OCI-LY3 (cell line): Measurements from ENCODE around the gene MEX3B.

Experiments
- H2AFZ ChIP-seq: fragments of 200-600, 300-600 bp; shearing (Covaris generic); 2 replicates; pipeline ENCODE4 v1.6.0; 2014; ENCODE audit warnings: antibody characterized with exemption, low read depth, low read length
- H3K27ac ChIP-seq: fragments of 200-600, 300-600 bp; sonication (generic); 2 replicates; pipeline ENCODE4 v1.5.1; 2014; ENCODE audit warnings: mild to moderate bottlenecking, low read length, moderate library complexity, mixed read lengths
- H3K27me3 ChIP-seq: fragments of 200-600, 300-600 bp; sonication (generic); 2 replicates; pipeline ENCODE4 v1.6.1; 2014; ENCODE audit warnings: low read depth, low read length, mixed read lengths
- H3K36me3 ChIP-seq: fragments of 200-600, 300-600 bp; sonication (generic); replicated peaks from 2 replicates; pipeline ENCODE3; 2014; ENCODE audit warnings: low read depth, low read length, mixed read lengths
- H3K4me1 ChIP-seq: fragments of 300-600, 200-600 bp; sonication (generic); 2 replicates; pipeline ENCODE4 v1.6.1; 2014; ENCODE audit warnings: low read length, mixed read lengths
- H3K4me2 ChIP-seq: fragments of 200-600, 300-600 bp; sonication (generic); 2 replicates; pipeline ENCODE4 v1.6.1; 2014; ENCODE audit warnings: low read length, mixed read lengths
- H3K4me3 ChIP-seq: fragments of 300-600, 200-600 bp; sonication (generic); 2 replicates; pipeline ENCODE4 v1.5.1; 2014; ENCODE audit warnings: antibody characterized with exemption, mild to moderate bottlenecking, low read length, moderate library complexity
- H3K79me2 ChIP-seq: fragments of 300-600, 200-600 bp; shearing (Covaris generic); 2 replicates; pipeline ENCODE4 v1.6.1; 2014; ENCODE audit warnings: mild to moderate bottlenecking, low read length, mixed read lengths
- H3K9ac ChIP-seq: fragments of 300-600, 200-600 bp; shearing (Covaris generic); 2 replicates; pipeline ENCODE4 v1.6.0; 2014; ENCODE audit warnings: mild to moderate bottlenecking, low read length, moderate library complexity
- H3K9me3 ChIP-seq: fragments of 200-600, 300-600 bp; shearing (Covaris generic); 2 replicates; pipeline ENCODE4 v1.6.1; 2014; ENCODE audit warnings: low read length, mixed read lengths; ENCODE audit not compliant: insufficient read depth
- H4K20me1 ChIP-seq: fragments of 200-600, 300-600 bp; sonication (generic); 2 replicates; pipeline ENCODE4 v1.6.1; 2016; ENCODE audit warnings: low read length, mixed read lengths; ENCODE audit not compliant: insufficient read depth
- EZH2phosphoT487 ChIP-seq: fragments of 200-600 bp; shearing (Covaris generic); IDR thresholded peaks from 2 replicates; pipeline ENCODE4 v1.6.1; 2018; ENCODE audit warnings: antibody characterized with exemption, mixed run types, low read depth
- TF ChIP-seq, protein P1 (sequence below): fragments of 200-600, 300-600 bp; sonication (generic); IDR thresholded peaks from 2 replicates; pipeline ENCODE4 v1.5.1; 2014; ENCODE audit warnings: antibody characterized with exemption, low read length, low read depth

Gene MEX3B

DNA sequence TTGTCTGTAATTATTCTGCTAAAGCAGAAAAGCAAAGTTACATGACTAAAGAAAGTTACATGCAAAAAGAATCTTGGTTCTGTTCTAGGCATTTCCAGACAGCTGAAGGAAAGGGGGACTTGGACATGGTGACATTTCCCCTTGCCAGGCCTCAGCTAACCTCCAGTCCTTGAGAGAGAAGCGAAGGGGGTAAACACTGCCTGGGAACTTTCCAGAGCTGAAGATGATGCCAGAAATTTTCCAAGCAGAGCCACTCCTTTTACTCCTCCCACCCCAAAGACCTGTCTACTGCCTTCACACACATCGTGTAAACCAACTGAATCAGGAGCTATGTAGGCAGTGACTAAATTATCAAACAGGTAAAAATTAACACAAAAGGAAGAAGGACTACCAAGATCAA is 5.4 kb downstream of the MEX3B start:
- TF ChIP-seq EZH2phosphoT487: no peak
- TF ChIP-seq, protein P1, sequence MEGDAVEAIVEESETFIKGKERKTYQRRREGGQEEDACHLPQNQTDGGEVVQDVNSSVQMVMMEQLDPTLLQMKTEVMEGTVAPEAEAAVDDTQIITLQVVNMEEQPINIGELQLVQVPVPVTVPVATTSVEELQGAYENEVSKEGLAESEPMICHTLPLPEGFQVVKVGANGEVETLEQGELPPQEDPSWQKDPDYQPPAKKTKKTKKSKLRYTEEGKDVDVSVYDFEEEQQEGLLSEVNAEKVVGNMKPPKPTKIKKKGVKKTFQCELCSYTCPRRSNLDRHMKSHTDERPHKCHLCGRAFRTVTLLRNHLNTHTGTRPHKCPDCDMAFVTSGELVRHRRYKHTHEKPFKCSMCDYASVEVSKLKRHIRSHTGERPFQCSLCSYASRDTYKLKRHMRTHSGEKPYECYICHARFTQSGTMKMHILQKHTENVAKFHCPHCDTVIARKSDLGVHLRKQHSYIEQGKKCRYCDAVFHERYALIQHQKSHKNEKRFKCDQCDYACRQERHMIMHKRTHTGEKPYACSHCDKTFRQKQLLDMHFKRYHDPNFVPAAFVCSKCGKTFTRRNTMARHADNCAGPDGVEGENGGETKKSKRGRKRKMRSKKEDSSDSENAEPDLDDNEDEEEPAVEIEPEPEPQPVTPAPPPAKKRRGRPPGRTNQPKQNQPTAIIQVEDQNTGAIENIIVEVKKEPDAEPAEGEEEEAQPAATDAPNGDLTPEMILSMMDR: no peak
- H3K79me2 ChIP-seq: no peaks in the 10 kb centered on the region
- H3K27ac ChIP-seq: no peak overlapping the region
- peaks cover 18% of the 10 kb centered on the region for H3K4me1 ChIP-seq
- no peak overlapping the region for H2AFZ ChIP-seq
- H3K36me3 ChIP-seq: no peaks in the 10 kb centered on the region
- no peak overlapping the region for H3K4me2 ChIP-seq
- no peaks in the 10 kb centered on the region for H4K20me1 ChIP-seq
- no peak overlapping the region for H3K4me3 ChIP-seq
- no peaks in the 10 kb centered on the region for H3K9me3 ChIP-seq
- no peaks in the 10 kb centered on the region for H3K27me3 ChIP-seq
- no peak overlapping the region for H3K9ac ChIP-seq

DNA sequence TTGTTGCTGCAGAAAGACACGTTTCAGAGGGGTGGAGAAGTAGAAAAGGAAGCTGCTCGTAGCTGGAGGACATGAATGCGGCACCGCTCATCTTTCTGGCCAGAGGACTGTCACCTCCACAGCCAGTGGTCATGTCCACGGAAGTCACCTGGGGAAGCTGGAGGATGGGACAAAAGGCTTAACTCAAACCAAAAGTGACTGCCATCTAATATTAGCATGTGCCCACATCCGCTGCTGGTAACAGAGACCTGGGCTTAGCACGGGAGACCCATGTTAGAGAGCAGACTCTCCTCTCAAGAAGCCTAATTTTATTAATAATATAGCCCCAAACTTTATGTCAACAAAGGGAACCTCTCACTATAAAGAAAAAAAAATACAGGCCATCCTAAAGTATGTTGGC is 5.9 kb downstream of the MEX3B start:
- peaks cover 17% of the 10 kb centered on the region for H3K4me1 ChIP-seq
- H4K20me1 ChIP-seq: no peaks in the 10 kb centered on the region
- no peak overlapping the region for H2AFZ ChIP-seq
- no peak overlapping the region for H3K4me3 ChIP-seq
- no peaks in the 10 kb centered on the region for H3K36me3 ChIP-seq
- H3K9me3 ChIP-seq: no peaks in the 10 kb centered on the region
- H3K27me3 ChIP-seq: no peaks in the 10 kb centered on the region
- H3K9ac ChIP-seq: no peak overlapping the region
- no peak overlapping the region for H3K27ac ChIP-seq
- no peak for TF ChIP-seq EZH2phosphoT487
- TF ChIP-seq, protein P1: no peak
- no peaks in the 10 kb centered on the region for H3K79me2 ChIP-seq
- H3K4me2 ChIP-seq: no peak overlapping the region

DNA sequence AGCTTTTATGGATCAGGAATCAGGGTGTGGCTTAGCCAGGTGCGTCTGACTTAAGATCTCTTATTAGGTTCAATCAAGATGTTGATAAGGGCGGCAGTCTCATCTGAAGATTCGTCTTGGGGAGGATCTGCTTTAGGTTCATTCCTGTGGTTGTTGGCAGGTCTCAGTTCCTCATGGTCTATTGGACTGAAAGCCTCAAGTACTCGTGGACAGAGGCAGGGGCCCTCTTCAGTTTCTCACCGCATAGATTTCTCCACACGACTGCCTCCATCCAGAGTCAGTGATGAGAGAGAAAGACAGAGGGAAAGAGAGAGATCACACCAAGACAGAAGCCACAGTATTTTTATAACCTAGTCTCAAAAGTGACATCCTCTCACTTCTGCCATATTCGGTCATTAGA is 9.4 kb downstream of the MEX3B start:
- no peaks in the 10 kb centered on the region for H3K9me3 ChIP-seq
- no peaks in the 10 kb centered on the region for H3K36me3 ChIP-seq
- H3K79me2 ChIP-seq: no peaks in the 10 kb centered on the region
- no peaks in the 10 kb centered on the region for H4K20me1 ChIP-seq
- H3K27me3 ChIP-seq: no peaks in the 10 kb centered on the region
- H3K4me3 ChIP-seq: no peak overlapping the region
- no peak overlapping the region for H2AFZ ChIP-seq
- H3K27ac ChIP-seq: no peak overlapping the region
- H3K4me2 ChIP-seq: no peak overlapping the region
- TF ChIP-seq EZH2phosphoT487: no peak
- TF ChIP-seq, protein P1: no peak
- peaks cover 14% of the 10 kb centered on the region for H3K4me1 ChIP-seq
- no peak overlapping the region for H3K9ac ChIP-seq

GRCh38 chr15:82031871-82032270 is 13.9 kb downstream of the MEX3B start:
- Histone ChIP-seq H3K79me2 (no peaks in the 10 kb centered on the region), H3K9me3 (no peaks in the 10 kb centered on the region), H3K4me1 (no peaks in the 10 kb centered on the region), H3K9ac (no peak overlapping the region), H3K4me3 (no peak overlapping the region), H2AFZ (no peak overlapping the region), H3K4me2 (no peak overlapping the region), H3K27me3 (0 out of 2 replicates have a peak, but pooled peaks cover 4% of the 10 kb centered on the region), H3K36me3 (no peaks in the 10 kb centered on the region), H3K27ac (no peak overlapping the region), H4K20me1 (no peaks in the 10 kb centered on the region)
- TF ChIP-seq, protein P1: no peak
- TF ChIP-seq EZH2phosphoT487: no peak
